Left ventricle myocardium superior (tissue), 1 donor: ENCODE data around the gene GPSM1. TPM values are rescaled to one million over a fixed set of nuclear protein-coding genes. Genes with fewer than 3 reads are reported as not detected.

Experiments used
- ATAC-seq: fragments of 200-7000 bp; cut with Tn5 transposase; one replicate; pipeline ENCODE4 v1.9.1; 2020; ENCODE audit warnings: mild to moderate bottlenecking, moderate library complexity
- DNase-seq: peaks from one replicate; pipeline ENCODE4 v3.0.0-alpha.2; 2020
- intact Hi-C: fragments of 100-400 bp; cut with micrococcal nuclease; formaldehyde crosslinking; loops from one replicate; pipeline ENCODE4 v1.11.0; 2022
- total RNA-seq: library from RNA; stranded (reverse); fragmentation: NEBNext Ultra II Directional; extraction: Animal tissue kit (Norgen Biotek cat#: 25700); gene quantifications from one replicate; pipeline ENCODE4 v1.2.1, GENCODE V29; 2021
- donor health status: DM: no; HTN: yes; CAD: no; lungs with severe emphysema.

GPSM1 gene
- total RNA-seq, 1 donor from 2014 or later = 61.7 TPM

DNA sequence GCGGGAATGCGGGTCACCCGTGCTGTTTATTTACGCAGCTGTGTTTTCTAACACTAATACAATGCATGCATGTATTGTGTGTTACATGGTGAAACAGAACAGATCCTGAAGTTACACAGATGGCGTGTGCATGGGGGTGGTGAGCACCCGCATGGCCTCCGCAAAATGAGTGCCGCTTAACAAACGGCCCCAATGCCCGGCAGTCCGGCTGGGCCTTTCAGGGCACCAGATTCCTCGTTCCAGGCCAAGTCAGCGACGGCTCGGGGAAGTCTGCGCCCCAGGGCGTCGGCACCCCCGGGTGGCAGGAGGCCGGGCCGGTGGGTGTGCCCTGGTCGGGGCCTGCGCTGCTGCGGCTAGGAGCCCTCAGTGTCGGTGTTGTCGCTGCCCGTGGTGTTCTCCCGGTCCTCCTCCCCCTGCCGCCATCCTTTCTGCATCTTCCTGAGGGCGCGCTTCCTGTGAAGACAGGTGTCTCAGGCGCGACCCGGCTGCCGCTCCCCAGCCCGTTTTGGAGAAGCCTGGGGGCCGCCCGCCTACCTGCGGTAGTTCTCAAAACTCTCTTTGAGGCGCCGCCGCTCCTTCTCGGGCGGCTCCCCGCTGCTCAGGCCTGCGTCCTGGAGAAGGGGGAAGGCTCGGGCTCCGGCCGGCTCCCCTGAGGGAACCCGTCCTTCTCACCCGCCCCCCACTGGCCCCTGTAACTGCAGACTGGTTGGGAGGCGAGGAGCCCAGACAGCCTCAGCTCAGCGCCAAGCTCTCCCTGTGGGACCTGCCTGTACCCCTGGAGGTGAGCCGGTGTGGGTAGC, 36.8 kb downstream of the GPSM1 start:
- no peak for DNase-seq
- intact Hi-C loops = no loop called here
- ATAC-seq = no peak

DNA sequence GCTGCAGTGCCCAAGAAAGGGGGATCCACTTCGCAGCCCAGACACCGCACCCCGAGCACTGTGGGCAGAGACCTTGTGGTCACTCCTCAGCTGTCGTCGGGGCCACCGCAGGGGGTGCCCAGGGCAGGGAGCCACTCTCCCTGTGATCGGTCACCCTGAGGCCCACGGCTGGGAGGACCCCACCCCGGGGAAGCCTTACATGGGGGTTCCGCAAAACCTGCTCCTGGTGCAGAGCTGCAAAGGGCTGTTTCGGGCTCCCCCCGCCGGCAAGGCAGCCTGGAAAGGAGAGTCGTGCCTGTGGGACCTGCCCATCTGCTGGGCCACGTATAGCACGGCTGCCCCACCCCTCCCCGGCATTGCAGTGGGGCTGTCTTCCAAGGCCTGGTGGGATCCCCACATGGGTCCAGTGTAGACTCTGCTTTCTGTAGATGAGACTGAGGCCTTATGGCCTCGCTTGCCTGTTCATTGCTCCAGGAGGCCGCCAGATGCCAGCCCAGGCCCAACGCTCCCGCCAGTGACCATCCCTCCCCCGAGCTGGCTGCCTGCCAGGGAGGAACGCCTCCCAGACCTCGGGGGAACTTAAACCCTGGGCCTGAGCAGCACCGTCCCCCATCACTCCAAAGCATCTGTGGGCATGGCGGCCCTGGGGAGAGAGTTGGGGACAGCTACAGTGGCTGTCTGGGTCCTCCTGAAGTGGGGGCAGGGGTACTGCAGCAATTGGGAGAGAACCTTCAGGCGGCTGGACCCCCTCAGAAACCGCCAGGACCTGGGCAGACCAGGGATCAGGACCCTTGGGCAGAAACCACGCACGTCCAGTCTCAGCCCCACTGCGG, 37.8 kb downstream of the GPSM1 start:
- ATAC-seq (no peak), DNase-seq (no peak)
- intact Hi-C loops = no loop called here

GRCh38 chr9:136365775-136366222, 38.5 kb downstream of the GPSM1 start:
- intact Hi-C loops = no loop called here
- ATAC-seq (no peak), DNase-seq (peak; percentile 51)

- intact Hi-C loops = no loop called here
- ATAC-seq = no peak
- no peak for DNase-seq
These were observed 39.5 kb downstream of the GPSM1 start for GRCh38 chr9:136366826-136367225.

DNA sequence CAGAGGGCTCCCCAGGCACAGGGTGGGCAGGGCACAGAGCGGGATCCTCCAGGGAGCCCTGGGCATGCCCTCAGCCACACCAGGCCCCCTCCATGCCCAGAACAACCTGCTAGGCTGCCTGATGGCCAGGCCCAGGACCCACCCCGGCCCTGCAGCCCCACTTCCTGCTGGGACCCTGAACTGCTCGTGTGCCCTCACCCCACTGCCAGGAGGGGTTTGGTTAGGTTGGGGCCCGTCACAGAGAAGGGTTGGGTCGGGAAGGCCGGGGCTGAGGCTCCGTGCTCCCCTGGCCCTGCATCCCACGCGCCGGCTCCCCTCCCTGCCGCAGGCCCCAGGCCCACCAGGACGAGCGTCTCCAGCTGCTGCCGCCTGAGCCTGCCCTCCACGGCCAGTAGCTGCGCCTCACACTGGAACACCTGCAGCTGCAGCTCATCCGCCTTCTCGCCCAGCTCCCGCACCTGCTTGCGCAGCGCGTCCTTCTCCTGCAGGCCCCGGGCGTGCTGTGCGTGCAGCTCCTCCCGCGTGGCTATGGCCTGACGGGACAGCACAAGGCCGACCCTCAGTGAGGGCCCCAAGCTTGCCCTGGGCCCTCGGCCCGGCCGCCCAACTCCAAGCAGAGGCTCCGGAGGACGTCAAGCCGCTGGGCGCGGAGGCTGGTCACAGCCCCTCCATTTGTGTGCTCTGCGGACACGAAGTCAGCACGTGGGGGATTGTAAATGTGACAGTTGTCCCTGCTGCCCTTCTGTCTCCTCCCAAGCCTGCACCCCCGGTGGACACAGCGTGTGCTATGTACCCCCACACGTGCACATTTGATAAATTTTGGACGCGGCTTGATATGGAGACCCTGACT, 40.2 kb downstream of the GPSM1 start:
- intact Hi-C loops = no loop called here
- DNase-seq = no peak
- no peak for ATAC-seq

DNA sequence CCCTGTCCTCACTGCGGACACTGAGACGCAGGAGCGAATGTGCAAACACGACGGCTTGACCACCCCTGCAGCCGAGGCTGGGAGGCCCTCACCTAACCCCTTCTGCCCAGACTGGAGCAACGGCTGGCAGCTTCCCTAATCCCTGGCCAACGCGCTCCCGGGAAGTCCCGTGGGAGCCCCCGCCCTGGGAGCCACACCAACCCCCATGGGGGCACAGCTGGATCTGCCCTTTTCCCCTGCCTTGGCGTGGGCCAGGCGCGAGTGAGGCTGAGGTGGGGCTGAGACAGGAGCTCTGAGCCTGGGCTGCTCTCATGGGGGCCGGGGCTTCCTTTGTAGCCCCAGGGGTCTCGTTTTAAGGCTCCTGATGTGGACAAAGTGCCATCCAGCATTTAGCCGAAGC, 40.9 kb downstream of the GPSM1 start:
- no peak for DNase-seq
- ATAC-seq = no peak
- intact Hi-C loops = no loop called here

DNA sequence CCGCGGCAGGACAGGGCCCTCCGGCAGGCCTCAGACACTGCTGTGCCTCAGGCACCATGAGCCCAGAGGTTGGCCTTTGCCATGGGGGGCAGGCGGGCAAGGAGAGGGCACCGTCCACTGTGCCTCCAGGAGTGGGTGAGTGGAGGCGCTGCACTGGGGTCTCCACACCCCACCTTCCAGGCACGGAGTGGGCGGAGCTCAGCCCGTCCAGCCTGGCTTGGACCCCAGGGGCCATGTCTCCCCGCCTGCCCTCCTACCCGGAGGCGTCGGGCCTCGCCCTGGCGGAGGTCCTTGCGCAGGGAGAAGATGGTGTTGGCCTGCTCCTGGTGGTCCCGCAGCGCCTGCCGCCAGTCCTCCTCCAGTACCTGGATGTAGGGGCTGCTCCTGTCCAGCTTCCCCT, 42.7 kb downstream of the GPSM1 start:
- ATAC-seq = no peak
- no peak for DNase-seq
- intact Hi-C loops = no loop called here

DNA sequence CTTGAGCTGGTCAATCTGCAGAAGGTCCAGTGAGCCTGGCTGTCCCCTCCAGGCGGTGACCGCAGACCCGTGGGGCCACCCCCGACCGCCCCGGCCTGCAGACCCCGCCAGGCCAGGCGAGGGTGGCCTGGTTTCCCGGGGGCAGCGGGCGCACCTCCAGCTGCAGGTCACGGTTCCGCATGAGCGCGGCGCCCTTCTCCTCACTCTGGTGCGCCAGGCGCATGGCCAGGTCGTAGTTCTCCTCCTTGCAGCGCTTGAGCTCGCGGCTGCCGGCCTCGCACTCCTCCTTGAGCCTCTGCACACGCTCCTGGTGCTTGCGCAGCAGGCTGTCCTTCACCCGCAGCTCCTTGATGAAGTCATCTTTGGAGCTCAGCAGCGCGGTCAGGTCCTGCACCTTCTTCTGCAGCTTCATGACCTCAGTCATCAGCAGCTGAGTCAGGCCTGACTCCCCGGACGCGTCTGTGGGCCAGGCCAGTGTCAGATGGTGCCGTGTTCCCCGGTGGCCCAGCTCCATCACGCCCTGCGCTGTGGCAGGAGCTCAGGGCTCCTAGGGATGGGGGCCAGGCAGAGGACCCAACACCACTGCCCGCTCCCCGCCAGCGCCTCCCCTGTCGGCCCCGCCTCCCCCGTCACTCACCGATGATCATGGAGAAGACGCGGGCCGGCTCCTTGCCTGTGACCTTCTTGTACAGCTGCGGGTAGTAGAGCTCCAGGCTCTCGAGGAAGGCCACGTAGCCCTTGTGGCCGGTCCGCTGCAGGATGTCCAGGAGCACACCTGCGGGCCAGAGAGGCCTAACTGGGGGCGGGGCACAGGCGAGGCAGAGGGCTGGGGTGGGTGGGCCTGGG, 43.6 kb downstream of the GPSM1 start:
- ATAC-seq (no peak), DNase-seq (no peak)
- intact Hi-C loops = no loop called here

GRCh38 chr9:136371533-136371880, 44.2 kb downstream of the GPSM1 start:
- intact Hi-C loops = no loop called here
- ATAC-seq (no peak), DNase-seq (no peak)

GRCh38 chr9:136372006-136372405, 44.7 kb downstream of the GPSM1 start:
- ATAC-seq (no peak), DNase-seq (no peak)
- intact Hi-C loops = no loop called here

GRCh38 chr9:136372561-136373299, 45.4 kb downstream of the GPSM1 start:
- peak; percentile 72 for ATAC-seq
- DNase-seq = peak; percentile 74
- intact Hi-C loops = no loop called here

GRCh38 chr9:136373300-136374182, 46.2 kb downstream of the GPSM1 start, which contains the start of gene CARD9:
Gene CARD9 (minus strand): TSS chr9:136373669. CDS start chr9:136372078, 1,591 bp downstream.
- ATAC-seq (peak; percentile 53), DNase-seq (peak; percentile 65)

GRCh38 chr9:136374183-136374575, 46.8 kb downstream of the GPSM1 start:
- no peak for ATAC-seq
- intact Hi-C loops = no loop called here
- no peak for DNase-seq

More at GRCh38 chr9:136373300-136374182, 46.2 kb downstream of the GPSM1 start, which contains the start of gene CARD9:
- intact Hi-C loops = no loop called here

- ATAC-seq (no peak), DNase-seq (no peak)
- intact Hi-C loops = no loop called here
These were observed 47.8 kb downstream of the GPSM1 start for GRCh38 chr9:136375096-136375495.

- intact Hi-C loops = no loop called here
- ATAC-seq (no peak), DNase-seq (no peak)
These were observed 49.1 kb downstream of the GPSM1 start for GRCh38 chr9:136376457-136376856.

- ATAC-seq (no peak), DNase-seq (no peak)
- intact Hi-C loops = no loop called here
These were observed 50.2 kb downstream of the GPSM1 start for GRCh38 chr9:136377341-136378169.
